OCI-LY7 (cell line): ENCODE data around the gene REV3L. TPM values are rescaled to one million over a fixed set of nuclear protein-coding genes. Genes with fewer than 3 reads are reported as not detected.

ENCODE experiments used
- BruUV-seq: library from RNA; stranded (reverse); fragments of 400-500 nt; replicated peaks from 2 replicates; lab custom pipeline; 2021; lab: Mats Ljungman, UMichigan
- CTCF ChIA-PET: fragments of 300-600 bp; sonication (Branson Sonifier 250); formaldehyde crosslinking; loops from one replicate; lab custom pipeline; 2022; ENCODE audit warnings: antibody characterized with exemption; ENCODE audit not compliant: unreplicated experiment; lab: Charles Lee
- POLR2A ChIA-PET: fragments of 300-600 bp; sonication (Branson Sonifier 250); formaldehyde crosslinking; loops from one replicate; lab custom pipeline; 2022; ENCODE audit warnings: antibody characterized with exemption; lab: Charles Lee
- DNase-seq: peaks from one replicate; pipeline ENCODE4 v3.0.0-alpha.2; 2015; ENCODE audit warnings: low spot score
- H2AFZ ChIP-seq: fragments of 200-600 bp; sonication (generic), shearing (Covaris generic); 2 replicates; pipeline ENCODE4 v1.6.1; 2014; ENCODE audit warnings: mild to moderate bottlenecking, antibody characterized with exemption, low read length, moderate library complexity
- H3K27ac ChIP-seq: fragments of 200-600 bp; sonication (generic); 2 replicates; pipeline ENCODE4 v1.5.1; 2014; ENCODE audit warnings: mixed run types, low read depth, mild to moderate bottlenecking, moderate library complexity, low read length, inconsistent platforms; ENCODE audit not compliant: poor library complexity, severe bottlenecking
- H3K36me3 ChIP-seq: fragments of 200-600 bp; sonication (generic); 2 replicates; pipeline ENCODE4 v1.6.1; 2014; ENCODE audit warnings: mild to moderate bottlenecking, antibody characterized with exemption, low read length, moderate library complexity, mixed read lengths; ENCODE audit not compliant: insufficient read depth
- H3K4me1 ChIP-seq: fragments of 200-600 bp; sonication (generic); 2 replicates; pipeline ENCODE4 v1.5.1; 2014; ENCODE audit warnings: mild to moderate bottlenecking, low read length; ENCODE audit not compliant: insufficient read depth, poor library complexity, severe bottlenecking
- H3K4me2 ChIP-seq: fragments of 200-600 bp; sonication (generic); 2 replicates; pipeline ENCODE4 v1.6.1; 2014; ENCODE audit warnings: mild to moderate bottlenecking, low read length
- H3K4me3 ChIP-seq: fragments of 200-600 bp; sonication (generic); 2 replicates; pipeline ENCODE4 v1.5.1; 2014; ENCODE audit warnings: mild to moderate bottlenecking, low read depth, low read length; ENCODE audit not compliant: poor library complexity, severe bottlenecking
- H3K79me2 ChIP-seq: fragments of 200-600 bp; sonication (generic); 2 replicates; pipeline ENCODE4 v1.6.1; 2016; ENCODE audit warnings: low read depth, mild to moderate bottlenecking, low read length, moderate library complexity, mixed read lengths; ENCODE audit not compliant: insufficient read depth
- H3K9me2 ChIP-seq: fragments of 200-600 bp; sonication (generic); 2 replicates; pipeline ENCODE4 v1.6.1; 2016; ENCODE audit warnings: mild to moderate bottlenecking, low read length, mixed read lengths; ENCODE audit not compliant: insufficient read depth
- H3K9me3 ChIP-seq: fragments of 200-600 bp; sonication (generic); 2 replicates; pipeline ENCODE4 v1.6.1; 2014; ENCODE audit warnings: mild to moderate bottlenecking, mixed run types, low read length, mixed read lengths
- H4K20me1 ChIP-seq: fragments of 200-600 bp; sonication (generic); 2 replicates; pipeline ENCODE4 v1.6.1; 2014; ENCODE audit warnings: mild to moderate bottlenecking, antibody characterized with exemption, low read length, moderate library complexity, mixed read lengths; ENCODE audit not compliant: insufficient read depth
- CTCF ChIP-seq: fragments of 200-600 bp; sonication (generic); conservative IDR thresholded peaks from 2 replicates; pipeline ENCODE4 v1.5.1; 2014; ENCODE audit warnings: mild to moderate bottlenecking, antibody characterized with exemption, low read length, moderate library complexity, mixed read lengths
- EZH2phosphoT487 ChIP-seq: fragments of 200-600 bp; sonication (generic); IDR thresholded peaks from 2 replicates; pipeline ENCODE4 v1.6.1; 2018; ENCODE audit warnings: low read depth, borderline replicate concordance, mild to moderate bottlenecking, mixed run types, antibody characterized with exemption, low read length, moderate library complexity, mixed read lengths
- intact Hi-C: fragments of 100-400 bp; cut with micrococcal nuclease; formaldehyde crosslinking; loops from one replicate; pipeline ENCODE4 v1.10.0; 2022; ENCODE audit not compliant: unreplicated experiment
- total RNA-seq, 2 experiments: library from RNA; depleted of rRNA in 1 of 2; stranded (reverse); fragments of >200 nt in 1 of 2; shearing (Covaris generic) in 1 of 2; gene quantifications; 2 replicates each; pipeline ENCODE4 v1.2.3, GENCODE V29; 2014 to 2022

Gene REV3L
- total RNA-seq, 2 experiments from 2014 or later, result 24.8 to 33.4 TPM

GRCh38 chr6:111423960-111424846, 58.8 kb downstream of the REV3L start:
- Histone ChIP-seq H3K36me3 (peaks cover 7% of the 10 kb centered on the region), H3K9me3 (peaks cover 19% of the 10 kb centered on the region), H3K79me2 (peaks cover 92% of the 10 kb centered on the region), H2AFZ (no peak overlapping the region), H4K20me1 (0 out of 2 replicates have a peak, but pooled peaks cover 15% of the 10 kb centered on the region), H3K4me3 (no peak overlapping the region), H3K4me2 (no peak overlapping the region), H3K27ac (no peak overlapping the region), H3K9me2 (no peaks in the 10 kb centered on the region), H3K4me1 (peaks cover 16% of the 10 kb centered on the region)
- ChIA-PET CTCF (no interaction called here), POLR2A (interaction anchor here (0.6 to 1.1 kb wide), 2 partner anchors 11 to 145 kb away, joined by 3 read pairs; no protein-coding TSS in a partner anchor)
- TF ChIP-seq EZH2phosphoT487 (no peak), CTCF (no peak)
- intact Hi-C loops, result no loop called here
- no TSS peak for BruUV-seq
- no peak for DNase-seq

- Histone ChIP-seq H3K36me3 (peaks cover 5% of the 10 kb centered on the region), H2AFZ (no peak overlapping the region), H3K9me3 (peaks cover 8% of the 10 kb centered on the region; the same call in 1 of the 2 replicates), H3K4me2 (no peak overlapping the region), H3K79me2 (peaks cover 92% of the 10 kb centered on the region), H3K4me1 (peaks cover 16% of the 10 kb centered on the region), H3K9me2 (no peaks in the 10 kb centered on the region), H3K27ac (no peak overlapping the region), H4K20me1 (peaks cover 16% of the 10 kb centered on the region; the same call in 1 of the 2 replicates), H3K4me3 (no peak overlapping the region)
- DNase-seq, result no peak
- CTCF ChIA-PET, result no interaction called here
- TF ChIP-seq CTCF (no peak), EZH2phosphoT487 (no peak)
- POLR2A ChIA-PET, result no interaction called here
- intact Hi-C loops, result no loop called here
- no TSS peak for BruUV-seq
These were observed 59.9 kb downstream of the REV3L start for GRCh38 chr6:111423055-111423633.
